T-helper 9 cell (primary cell): ENCODE measurements around the gene FRMPD4.

ENCODE experiments used
- DNase-seq: peaks from one replicate; pipeline ENCODE4 v3.0.0-alpha.2; 2020

The FRMPD4 gene

GRCh38 chrX:12563121-12563520 is 424.8 kb downstream of the FRMPD4 start:
- DNase-seq, result no peak

- DNase-seq, result no peak
Observed at GRCh38 chrX:12564221-12564620, 425.9 kb downstream of the FRMPD4 start.

- DNase-seq, result no peak
Observed at GRCh38 chrX:12567857-12568256, 429.6 kb downstream of the FRMPD4 start.

GRCh38 chrX:12570859-12571501 is 432.7 kb downstream of the FRMPD4 start:
- no peak for DNase-seq

GRCh38 chrX:12579311-12579710 is 441.0 kb downstream of the FRMPD4 start:
- DNase-seq, result no peak

- no peak for DNase-seq
Observed at GRCh38 chrX:12580548-12580947, 442.3 kb downstream of the FRMPD4 start.

- no peak for DNase-seq
Observed at GRCh38 chrX:12581546-12581945, 443.3 kb downstream of the FRMPD4 start.

- no peak for DNase-seq
Observed at GRCh38 chrX:12582649-12583048, 444.4 kb downstream of the FRMPD4 start.

GRCh38 chrX:12583543-12583942 is 445.3 kb downstream of the FRMPD4 start:
- no peak for DNase-seq

GRCh38 chrX:12595720-12596119 is 457.4 kb downstream of the FRMPD4 start:
- DNase-seq, result no peak

GRCh38 chrX:12610079-12610478 is 471.8 kb downstream of the FRMPD4 start:
- no peak for DNase-seq

GRCh38 chrX:12611471-12611870 is 473.2 kb downstream of the FRMPD4 start:
- no peak for DNase-seq

GRCh38 chrX:12614266-12614665 is 476.0 kb downstream of the FRMPD4 start:
- no peak for DNase-seq

- DNase-seq, result no peak
Observed at GRCh38 chrX:12615061-12615460, 476.8 kb downstream of the FRMPD4 start.

GRCh38 chrX:12617241-12617640 is 479.0 kb downstream of the FRMPD4 start:
- no peak for DNase-seq

GRCh38 chrX:12647230-12647629 is 509.0 kb downstream of the FRMPD4 start:
- DNase-seq, result no peak

- DNase-seq, result no peak
Observed at GRCh38 chrX:12648995-12649394, 510.7 kb downstream of the FRMPD4 start.

- no peak for DNase-seq
Observed at GRCh38 chrX:12657433-12657832, 519.2 kb downstream of the FRMPD4 start.

- no peak for DNase-seq
Observed at GRCh38 chrX:12657881-12658280, 519.6 kb downstream of the FRMPD4 start.

- no peak for DNase-seq
Observed at GRCh38 chrX:12661464-12661863, 523.2 kb downstream of the FRMPD4 start.

GRCh38 chrX:12672367-12673106 is 534.3 kb downstream of the FRMPD4 start:
- no peak for DNase-seq

GRCh38 chrX:12673487-12673886 is 535.2 kb downstream of the FRMPD4 start:
- no peak for DNase-seq

GRCh38 chrX:12679522-12679921 is 541.2 kb downstream of the FRMPD4 start:
- DNase-seq, result no peak

GRCh38 chrX:12681047-12681446 is 542.8 kb downstream of the FRMPD4 start:
- DNase-seq, result no peak

- DNase-seq, result no peak
Observed at GRCh38 chrX:12685541-12685940, 547.3 kb downstream of the FRMPD4 start.
